CD4-positive, alpha-beta T cell treated with Interleukin-4 for 4 hours (primary cell): ENCODE results near the gene ZNF768.
A peak's percentile ranks its signal among the peaks of the same experiment; 100 is the strongest.
"Not testable (repeated sequence)": the region's sequence is repeated elsewhere in the genome, so short reads cannot be mapped to it uniquely, and the experiment has no call there.

ENCODE experiments used
- DNase-seq: peaks from one replicate; pipeline ENCODE4 v3.0.0-alpha.2; 2020

ZNF768 gene

DNA sequence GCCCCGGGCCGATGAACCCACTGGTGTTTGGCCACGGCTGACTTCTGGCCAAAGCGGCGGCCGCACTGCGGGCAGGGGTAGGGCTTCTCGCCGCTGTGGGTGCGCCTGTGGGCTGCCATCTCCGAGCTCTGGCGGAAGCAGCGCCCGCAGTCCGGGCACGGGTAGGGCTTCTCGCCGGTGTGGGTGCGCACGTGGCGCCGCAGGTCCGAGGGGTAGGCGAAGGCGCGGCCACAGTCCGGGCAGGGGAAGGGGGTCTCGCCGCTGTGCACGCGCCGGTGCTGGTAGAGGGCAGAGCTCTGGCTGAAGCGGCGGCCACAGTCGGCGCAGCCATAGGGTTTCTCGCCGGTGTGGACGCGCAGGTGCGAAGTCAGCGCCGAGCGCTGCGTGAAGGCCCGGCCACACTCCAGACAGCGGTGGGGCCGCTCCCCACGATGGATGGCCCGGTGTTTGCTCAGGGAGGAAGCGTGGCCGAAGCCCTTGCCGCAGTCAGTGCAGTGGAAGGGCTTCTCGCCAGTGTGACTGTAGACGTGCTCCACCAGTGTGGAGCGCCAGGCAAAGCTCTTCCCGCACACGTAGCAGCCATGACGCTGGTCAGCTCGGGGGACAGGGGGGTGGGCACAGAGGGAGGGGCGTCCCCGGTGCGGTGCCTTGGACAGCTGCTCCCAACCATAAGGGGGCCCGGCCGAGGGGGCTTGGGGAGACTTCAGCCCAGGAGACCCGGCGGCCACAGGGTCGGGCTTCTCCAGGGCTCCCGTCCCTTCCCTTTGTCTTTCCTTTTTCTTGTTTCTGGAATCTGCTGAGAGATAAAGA is 29.2 kb upstream of the ZNF768 start:
- DNase-seq, result no peak

DNA sequence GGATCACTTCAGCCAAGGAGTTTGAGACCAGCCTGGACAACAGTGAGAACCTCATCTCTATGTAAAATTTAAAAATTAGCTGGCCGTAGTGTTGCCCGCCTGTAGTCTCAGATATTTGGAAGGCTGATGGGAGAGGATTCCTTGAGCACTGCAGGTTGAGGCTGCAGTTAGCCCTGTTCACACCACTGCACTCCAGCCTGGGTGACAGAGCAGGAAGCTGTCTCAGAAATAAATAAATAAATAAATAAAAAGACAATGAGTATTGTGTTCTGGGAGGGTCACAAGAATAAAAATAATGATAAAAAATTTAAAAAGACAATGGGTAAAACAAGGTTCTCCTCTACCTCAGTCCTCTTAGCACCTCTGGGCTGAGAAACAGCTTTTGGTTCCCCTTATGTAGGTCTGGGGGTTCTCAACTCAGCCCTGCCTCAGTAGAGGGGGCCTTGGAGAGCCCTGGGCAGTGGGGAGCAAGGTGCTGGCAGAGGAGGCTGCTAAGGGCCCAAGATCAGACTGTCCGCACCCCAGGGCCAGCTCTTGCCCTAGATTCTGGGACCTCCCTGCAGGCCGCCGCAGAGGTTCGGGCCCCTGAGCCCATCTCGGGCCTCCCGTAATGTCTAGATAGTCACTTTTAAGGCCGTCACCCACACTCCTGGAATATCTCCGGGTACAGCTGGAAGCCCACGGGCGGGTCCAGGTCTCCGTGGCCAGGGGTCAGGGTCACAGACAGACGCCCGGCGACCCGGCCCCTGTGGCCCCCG is 28.4 kb upstream of the ZNF768 start:
- DNase-seq, result no peak

DNA sequence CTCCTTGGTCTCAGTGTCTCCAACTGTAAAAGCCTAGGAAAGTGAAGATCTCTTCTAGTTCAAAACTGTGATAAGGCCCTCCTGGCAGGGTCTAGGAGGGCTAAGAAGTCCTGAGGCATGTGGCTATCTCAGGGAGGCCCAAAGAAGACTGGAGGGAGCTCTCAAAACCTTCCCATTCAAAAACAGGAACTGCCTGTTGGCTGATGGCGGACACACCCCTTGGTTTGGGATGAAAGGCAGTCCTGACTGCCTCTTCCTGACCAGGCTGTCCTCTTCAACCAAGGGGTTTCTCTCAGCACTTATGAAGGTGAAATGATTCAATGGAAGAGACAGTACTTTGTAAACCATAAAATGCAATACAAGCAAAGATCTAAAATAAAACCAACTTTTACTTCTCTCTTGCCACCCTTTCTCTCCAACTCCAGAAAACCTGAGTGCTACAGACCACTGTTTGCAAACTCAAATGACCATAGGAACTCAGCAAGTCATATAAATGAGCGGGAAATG is 27.1 kb upstream of the ZNF768 start:
- DNase-seq, result no peak

DNA sequence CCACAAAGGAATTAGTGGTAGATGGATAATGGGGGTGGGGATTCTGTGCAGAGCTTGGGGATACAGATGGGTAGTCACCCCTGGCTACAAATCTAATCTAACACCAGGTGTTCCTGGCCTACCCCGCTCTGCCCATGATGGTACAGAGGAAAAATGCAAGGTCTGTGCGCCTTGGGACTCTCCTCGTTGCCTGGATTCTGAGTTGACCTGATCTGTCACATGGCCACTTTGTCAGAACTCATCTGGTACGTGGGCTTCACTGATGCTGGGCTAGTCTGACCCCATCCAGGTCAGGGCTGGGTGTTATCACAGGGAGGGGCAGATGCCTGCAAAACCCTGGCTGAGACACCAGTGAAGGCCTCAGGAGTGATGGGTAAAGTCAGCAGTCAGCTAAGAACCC is 26.6 kb upstream of the ZNF768 start:
- DNase-seq, result no peak

DNA sequence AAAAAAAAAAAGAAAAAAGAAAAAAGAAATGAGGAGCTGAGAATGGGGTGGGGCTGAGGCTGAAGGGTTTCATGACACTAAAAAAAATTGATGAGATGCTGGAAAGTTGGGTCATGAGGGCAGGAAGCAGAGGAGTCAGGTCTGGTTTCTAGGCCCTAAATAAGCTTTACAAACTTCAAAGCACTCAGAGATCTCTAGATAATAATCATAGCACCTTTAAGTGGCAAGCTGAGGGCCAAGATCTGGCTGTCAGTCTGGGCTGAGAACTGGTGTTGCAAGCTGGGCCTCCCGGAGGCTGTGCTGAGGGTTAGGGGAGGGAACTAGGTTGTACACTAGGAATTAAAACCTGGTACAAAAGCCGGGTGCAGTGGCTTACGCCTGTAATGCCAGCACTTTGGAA is 25.4 kb upstream of the ZNF768 start:
- DNase-seq, result peak; percentile 89

DNA sequence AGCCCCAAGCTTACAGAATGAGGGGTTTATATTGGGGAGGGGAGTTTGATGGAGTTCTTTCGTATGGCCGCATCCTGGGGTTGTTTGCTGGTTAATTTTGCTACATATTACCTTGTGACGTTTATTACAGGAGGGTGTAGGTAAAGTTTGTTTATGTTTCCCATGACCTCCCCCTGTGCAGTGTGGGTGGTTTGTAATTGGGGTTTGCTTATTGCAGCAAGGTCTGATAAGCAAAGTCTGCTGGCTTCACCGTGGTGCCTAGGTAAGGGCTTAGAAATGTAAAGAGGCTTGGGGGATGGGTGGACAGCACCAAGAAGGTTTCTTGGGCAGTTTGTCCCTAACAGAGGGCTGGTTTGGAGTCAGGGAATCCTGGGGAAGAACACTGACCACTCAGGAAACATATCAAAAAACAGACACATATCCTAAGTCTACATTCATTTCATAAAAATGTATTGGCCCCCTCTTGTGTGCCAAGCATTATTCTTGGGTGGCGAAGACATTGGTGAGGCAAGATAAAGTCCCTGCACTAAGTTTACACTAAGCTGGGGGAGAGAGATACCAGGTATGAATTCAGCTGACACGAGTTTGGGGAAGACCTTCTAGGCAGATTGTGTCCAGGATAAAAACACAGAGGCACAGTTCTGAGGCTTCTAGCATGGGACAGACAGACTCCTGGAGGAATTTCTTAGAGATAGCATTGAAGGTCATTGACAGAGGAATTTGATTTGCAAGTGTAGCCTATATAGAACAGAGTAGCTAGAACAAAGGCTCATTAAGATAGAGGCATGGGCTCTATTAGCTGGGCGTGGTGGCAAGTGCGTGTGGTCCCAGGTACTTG is 22.3 kb upstream of the ZNF768 start:
- no peak for DNase-seq

DNA sequence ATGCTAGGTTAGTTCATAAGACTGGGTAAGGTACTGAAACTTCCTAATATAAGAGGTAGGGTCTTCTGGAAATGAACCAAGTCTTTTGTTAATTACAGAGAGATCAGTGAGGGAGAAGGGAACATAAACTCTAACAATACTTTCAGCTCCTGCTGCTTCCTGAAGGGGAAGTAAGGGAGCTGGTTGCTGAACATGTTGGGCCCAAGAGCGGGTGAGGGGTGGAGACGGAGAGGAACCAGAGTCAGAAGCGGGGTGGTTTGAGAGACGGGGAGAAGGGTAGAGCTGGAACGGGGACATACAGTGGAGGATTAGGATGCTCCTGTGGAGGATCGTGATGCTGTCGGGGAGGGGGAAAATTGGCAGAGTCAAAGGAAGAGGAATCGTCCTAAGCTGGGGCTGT is 19.7 kb upstream of the ZNF768 start:
- DNase-seq, result no peak

DNA sequence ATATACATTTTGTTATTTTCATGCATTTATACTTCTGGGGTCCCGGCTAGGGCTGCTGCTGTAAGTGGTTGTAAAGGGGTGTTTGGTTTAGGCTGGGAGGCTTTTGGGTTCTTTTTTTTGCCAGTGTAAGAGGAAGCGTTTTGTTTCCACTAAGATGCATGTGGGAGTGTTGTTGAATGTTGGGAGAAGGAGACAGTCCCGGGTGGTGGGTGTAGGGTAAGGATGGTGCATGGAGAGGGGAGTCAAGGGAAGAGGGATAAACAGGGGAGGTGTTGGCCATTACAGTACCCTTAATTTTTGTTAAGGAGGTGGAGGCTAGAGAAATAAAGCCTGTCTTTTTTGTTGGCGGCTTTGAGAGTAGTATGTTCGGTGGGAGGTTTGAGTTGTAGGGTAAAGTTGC is 16.7 kb upstream of the ZNF768 start:
- DNase-seq, result no peak

DNA sequence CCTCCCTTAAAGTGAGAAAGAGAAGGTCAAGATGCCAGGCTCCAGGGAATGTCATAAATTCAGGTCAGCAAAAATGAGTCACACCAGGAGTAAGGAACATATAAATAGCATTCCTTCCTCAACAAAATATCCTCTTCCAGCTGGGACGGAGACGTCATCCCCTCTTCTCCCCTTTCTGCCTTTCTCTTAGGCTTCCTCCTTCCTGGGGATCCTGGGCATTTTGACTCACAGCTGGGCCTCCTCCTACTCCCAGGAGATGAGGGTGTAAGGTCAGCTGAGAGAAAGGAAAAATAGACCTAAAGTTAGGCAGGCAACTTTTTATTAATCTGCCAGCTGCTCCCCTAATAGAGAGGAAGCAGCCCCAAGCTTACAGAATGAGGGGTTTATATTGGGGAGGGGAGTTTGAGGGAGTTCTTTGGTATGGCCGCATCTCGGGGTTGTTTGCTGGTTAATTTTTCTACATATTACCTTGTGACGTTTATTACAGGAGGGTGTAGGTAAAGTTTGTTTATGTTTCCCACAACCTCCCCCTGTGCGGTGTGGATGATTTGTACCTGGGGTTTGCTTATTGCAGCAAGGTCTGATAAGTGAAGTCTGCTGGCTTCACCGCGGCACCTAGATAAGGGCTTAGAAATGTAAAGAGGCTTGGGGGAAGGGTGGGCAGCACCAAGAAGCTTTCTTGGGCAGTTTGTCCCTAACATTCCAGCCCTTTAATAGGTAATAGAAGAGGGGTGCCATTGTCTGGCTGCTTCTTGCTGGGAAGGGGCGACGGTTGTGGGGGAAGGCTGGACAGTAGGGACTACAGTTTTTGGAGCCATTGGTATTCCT is 15.3 kb upstream of the ZNF768 start:
- no peak for DNase-seq

DNA sequence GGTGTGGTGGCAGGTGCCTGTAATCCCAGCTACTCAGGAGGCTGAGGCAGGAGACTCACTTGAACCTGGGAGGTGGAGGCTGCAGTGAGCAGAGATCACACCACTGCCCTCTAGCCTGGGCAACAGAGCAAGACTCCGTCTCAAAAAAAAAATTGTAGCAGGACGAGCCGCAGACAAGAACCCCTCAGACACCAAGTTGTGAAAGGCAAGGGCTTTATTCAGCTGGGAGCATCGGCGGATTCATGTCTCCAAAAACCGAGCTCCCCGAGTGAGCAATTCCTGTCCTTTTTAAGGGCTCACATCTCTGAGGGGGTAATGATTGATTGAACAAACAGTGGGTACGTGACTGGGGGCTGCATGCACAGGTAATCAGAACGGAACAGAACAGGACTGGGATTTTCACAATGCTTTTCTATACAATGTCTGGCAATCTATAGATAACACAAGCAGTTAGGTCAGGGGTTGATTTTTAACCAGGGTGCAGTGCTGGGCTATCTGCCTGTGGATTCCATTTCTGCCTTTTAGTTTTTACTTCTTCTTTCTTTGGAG is 14.6 kb upstream of the ZNF768 start:
- DNase-seq, result not testable (repeated sequence)

DNA sequence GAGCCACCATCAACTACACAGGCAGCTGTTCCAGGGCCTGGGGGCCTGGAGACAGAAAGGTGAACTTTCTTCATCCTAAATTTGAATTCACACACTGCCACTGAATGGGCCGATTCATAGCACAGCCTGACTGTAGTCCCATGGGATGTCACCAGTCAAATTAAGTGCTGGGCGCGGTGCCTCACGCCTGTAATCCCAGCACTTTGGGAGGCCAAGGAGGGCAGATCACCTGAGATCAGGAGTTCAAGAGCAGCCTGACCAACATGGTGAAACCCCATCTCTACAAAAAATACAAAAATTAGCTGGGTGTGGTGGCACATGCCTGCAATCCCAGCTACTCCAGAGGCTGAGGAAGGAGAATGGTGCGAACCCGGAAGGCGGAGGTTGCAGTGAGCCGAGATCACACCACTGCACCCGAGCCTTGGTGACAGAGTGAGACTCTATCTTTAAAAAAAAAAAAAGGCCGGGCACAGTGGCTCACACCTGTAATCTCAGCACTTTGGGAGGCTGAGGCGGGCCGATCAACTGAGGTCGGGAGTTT is 13.7 kb upstream of the ZNF768 start:
- DNase-seq, result not testable (repeated sequence)

DNA sequence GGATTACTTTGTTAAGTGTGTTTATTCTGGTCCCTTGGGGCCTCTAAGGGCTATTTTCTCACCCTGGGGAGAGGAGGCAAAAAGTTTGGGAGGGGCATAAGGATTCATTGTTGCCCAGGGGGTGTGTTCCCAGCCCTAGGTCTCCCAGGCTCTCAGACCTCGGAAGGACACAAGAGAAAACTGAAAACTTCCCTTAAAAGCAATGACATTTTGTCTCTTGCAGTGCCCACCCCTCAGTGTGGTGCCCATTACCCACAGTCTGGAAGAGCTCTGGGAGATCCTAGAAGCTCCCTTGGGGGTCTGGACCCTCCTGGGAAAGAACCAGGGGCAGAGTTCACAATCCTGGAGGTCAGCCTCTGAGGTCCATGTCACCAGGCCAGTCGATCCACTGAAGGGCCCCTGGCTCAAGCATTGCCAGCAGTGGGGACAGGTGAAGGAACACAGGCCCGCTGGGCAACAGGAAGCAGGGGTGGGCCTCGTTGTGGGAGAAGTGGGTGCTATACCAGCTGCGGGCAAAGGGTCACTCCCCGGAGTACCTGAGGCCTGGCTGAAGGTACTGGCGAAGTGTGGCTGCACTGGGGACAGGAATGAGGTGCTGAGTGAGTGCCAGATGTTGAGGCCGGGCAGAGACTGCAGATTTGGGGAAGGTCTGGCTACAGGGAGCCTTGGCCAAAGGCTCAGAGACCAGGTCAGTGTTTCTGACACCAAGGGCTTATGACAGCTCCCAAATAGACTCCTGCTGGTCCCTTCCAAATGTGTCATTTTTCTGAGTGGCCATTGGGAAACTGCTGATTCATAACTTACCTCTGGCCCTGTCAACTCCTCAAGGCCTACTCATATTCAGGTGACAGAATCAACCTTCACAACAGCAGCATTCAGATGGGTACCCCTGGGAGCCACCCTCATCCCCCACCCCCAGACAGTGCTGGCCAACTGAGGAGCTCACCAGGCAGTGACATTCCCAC is 12.9 kb upstream of the ZNF768 start:
- DNase-seq, result no peak

DNA sequence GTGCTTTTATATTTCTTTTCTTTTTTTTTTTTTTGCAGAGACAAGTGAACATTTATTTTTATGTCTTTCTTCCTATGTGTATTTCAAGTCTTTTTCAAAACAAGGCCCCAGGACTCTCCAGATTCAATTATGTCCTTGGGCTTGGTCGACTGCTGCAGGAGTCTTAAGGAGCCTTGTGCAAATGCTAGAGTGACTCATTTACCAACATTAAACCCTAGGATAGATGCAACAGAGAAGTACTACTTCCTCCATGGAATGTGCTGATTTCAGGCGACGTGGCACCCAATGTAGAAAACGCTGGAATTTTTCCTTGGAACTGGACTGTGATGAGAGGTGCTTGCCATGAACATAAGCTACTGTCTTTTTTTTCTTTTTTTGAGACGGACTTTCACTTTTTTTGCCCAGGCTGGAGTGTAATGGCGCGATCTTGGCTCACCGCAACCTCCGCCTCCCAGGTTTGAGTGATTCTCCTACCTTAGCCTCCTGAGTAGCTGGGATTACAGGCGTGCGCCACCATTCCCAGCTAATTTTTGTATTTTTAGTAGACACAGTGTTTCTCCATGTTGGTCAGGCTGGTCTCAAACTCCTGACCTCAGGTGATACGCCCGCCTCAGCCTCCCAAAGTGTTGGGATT is 10.1 kb upstream of the ZNF768 start:
- not testable (repeated sequence) for DNase-seq

DNA sequence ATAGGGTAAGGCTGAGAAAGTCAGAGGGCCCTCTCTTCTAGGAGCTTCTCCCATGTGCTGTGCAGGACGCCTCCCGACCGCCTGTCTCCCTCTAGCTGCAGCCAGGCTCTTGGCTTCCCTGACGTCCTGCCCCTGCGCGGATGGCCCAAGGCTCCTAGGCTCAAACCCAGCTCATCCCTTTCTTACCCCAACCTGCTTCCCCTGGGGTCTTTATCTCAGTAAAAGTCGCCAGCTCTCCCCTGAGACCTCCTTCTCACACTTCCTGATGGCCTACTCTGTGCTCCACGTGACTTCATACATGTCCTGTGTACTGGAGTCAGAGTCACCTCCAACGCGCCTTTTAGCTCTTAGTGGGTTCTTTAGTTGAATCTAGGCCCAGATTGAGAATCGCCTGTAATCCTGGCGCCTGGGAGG is 9.4 kb upstream of the ZNF768 start:
- DNase-seq, result peak; percentile 58

DNA sequence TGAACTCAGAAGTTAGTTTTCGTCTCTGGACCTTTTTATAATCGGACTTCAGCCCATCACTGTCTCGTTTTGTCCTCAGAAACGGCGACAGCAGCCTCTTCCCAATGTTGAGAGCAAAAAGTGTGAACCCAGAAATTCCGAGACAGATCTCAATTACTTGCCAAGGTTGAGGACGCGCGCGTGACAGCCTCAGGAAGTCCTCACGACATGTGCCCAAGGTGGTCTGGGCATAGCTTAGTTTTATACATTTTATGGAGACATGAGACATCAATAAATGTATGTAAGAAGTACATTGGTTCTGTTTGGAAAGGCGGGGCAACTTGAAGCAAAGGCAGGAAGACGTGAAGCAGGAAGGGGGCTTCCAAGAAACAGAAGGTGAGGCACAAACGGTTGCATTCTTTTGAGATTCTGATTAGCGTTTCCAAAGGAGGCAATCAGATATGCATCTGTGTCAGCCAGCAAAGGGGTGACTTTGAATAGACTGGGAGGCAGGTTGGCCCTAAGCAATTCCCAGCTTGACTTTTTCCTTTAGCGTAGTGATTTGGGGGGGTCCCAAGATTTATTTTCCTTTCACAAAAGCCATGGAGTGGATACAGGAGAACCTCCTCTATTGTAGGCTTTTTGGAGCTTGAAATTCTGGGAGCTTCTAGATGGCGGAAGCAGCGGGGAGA is 8.9 kb upstream of the ZNF768 start:
- DNase-seq, result peak; percentile 43

DNA sequence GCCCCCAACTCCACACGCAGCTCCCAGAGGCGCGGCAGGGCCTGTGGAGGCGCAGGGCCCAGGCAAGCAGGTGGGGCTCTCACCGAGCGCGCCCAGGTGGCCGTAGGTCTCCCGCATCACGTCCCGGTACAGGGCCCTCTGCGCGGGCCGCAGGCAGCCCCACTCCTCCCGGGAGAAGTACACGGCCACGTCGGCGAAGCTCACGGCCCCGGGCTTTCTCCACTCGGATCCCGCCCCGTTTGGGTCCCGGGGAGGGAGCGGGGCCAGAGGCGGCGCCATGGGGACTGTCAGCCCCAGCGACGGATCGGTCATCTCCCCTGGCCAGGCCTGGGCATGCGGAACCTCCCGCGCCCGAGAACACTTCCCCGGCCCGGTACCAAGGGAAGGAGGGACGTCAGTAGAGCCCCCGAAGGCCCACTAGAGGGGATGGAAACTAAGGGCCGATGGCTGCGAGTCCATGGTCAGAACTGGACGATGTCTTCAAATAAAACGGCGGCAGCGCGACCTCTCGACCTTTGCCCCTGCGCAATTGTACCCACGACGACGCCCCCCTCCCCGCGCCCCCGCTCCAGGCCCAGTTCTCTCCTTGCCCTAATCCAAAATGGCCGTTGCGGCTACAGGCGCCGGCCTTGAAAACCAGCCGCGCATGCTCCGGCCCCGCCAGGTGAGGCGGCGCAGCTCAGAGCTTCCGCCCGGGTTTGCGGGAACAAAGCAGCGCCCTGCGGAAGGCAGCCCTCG is 8.2 kb upstream of the ZNF768 start, which contains the start of gene ZNF747:
Gene ZNF747, minus strand, starts transcription at position 491 of the 738 bp plus-strand sequence. Its CDS starts 179 bp downstream, at position 312.
- DNase-seq, result peak; percentile 91

DNA sequence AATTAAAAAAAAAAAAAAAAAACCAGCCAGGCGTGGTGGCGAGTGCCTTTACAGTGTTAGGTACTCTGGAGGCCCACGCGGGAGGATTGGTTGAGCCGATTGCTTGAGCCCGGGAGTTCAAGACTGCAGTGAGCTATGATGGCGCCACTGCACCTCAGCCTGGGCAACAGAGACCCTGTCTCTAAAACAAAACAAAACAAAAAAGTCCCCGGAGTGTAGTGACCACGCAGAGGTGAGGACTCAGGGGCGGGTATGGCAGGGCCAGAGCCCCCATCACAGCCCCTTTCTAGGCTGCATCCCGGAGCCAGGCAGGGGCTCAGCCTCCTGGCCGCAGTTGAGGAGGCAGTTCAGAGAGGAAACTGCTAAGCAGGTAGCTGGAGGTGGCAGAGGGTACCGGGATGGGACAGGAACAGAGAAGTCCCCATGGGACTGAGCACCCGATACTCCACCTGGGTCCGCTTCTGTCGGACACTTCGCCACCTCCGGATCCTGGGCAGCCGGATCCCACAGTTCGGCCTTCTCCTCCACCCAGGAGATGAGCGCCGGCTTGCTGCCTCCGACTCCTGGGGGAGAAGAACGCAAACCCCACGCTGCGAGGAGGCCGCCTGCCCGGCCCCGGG is 7.5 kb upstream of the ZNF768 start:
- DNase-seq, result no peak

DNA sequence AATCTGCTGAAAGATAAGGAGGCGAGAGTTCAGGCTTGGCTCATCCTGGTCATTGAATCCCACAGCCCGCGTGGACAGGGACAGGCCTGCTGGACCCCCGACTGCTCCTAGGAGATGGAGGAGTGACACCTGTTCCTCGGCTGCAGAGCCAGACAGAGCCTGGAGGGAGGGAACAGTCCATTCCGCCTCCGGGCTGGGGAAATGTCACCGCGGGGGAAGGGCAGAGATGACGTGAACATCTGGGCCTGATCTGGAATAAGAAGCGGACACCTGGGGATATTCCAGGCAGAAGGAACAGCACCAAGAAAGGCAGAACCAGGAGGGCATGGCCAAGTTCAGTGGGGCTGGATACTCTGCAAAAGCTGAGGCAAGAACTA is 6.8 kb upstream of the ZNF768 start:
- no peak for DNase-seq
